Sigmoid colon (tissue), 4 donors: ENCODE results near the gene MALSU1.

ENCODE experiments used
- CTCF ChIP-seq, 4 experiments: fragments of 450-650 bp in 3 of 4; fragments of 200-600 bp in 1 of 4; IDR thresholded peaks; one replicate each; pipeline ENCODE4 v1.5.1; 2016 to 2019; ENCODE audit warnings: antibody characterized with exemption in 4 of 4, mild to moderate bottlenecking in 3 of 4, moderate library complexity in 2 of 4
- POLR2A ChIP-seq, 2 donors: fragments of 450-650 bp; IDR thresholded peaks; one replicate each; pipeline ENCODE4 v1.6.1; 2016; ENCODE audit warnings: antibody characterized with exemption in 2 of 2, mild to moderate bottlenecking in 2 of 2, moderate library complexity in 2 of 2
- POLR2AphosphoS5 ChIP-seq, 4 donors: sonication (generic); formaldehyde crosslinking; IDR thresholded peaks; one replicate each; pipeline ENCODE4 v1.6.1; 2017; ENCODE audit warnings: antibody characterized with exemption in 4 of 4

GRCh38 chr7:23356168-23356567, 57.0 kb downstream of the MALSU1 start:
- TF ChIP-seq CTCF (IDR thresholded peaks at IDR 0.05) (no peak), POLR2A (IDR thresholded peaks at IDR 0.05) (no peak), POLR2AphosphoS5 (IDR thresholded peaks at IDR 0.05) (no peak)
